ENCODE measurements around the gene SERPINE1.

SERPINE1 gene

DNA sequence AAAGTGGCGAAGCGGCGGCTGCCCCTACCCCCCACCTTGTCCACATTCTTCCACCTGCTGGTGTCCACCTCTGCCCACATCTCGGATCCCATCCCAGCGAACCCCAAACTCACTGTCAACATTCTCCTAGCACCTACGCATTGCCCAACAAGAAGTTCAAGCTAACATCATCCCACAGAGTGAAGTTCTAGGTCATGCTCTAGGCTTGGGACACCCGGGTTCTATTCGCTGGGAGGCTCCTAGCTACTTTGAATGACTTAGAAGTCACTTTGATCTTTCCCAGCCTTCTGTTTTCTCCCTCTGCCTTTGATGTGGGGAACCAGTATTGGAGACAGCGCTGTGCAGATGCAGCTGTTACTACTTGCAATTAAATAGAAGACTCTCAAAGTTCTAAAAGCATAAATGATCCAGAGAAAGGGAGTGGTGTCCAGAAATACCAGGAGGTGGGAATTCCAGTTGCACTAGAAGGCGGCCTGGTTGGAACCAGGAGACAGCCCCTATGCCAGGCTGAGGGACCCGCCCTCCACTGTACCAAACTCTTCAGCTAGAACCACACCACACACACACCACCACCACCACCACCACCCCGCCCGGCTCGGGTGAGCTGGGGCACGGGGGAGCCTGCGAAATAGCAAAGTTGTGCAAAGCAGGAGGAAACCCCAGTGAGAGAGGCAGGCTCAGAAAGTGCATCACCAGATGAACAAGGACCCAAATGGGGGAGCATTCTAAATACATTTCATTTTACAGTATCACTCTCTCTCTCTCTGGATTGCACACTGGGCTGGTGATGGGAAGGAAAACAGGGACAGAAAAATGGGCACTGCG lies 43.9 kb downstream of the SERPINE1 start:
- DNase-seq, result peak in 1 of 2 experiments; percentile 18

DNA sequence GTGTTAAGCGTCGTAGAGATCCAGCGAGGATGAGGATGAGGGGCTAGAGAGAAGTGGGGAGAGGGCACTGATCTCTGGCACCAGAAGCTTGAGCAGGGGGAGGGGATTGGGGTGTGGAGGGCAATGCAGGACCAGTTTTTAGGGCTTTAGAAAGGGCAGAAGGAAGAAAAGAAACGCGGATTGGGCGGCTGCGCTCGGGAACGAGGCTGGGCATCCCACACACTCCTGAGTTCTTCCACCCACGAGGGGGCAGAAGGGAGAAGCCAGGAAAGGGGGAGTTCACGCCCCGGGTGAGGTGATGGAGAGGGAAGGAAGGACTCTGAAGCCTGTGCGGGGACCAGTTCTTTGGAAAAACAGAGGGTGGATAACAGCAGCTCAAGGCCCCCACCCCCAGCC lies 44.5 kb downstream of the SERPINE1 start:
- DNase-seq, result no peak

GRCh38 chr7:101172005-101172853 lies 45.3 kb downstream of the SERPINE1 start:
- no peak for DNase-seq

GRCh38 chr7:101172854-101173751 lies 46.2 kb downstream of the SERPINE1 start:
- DNase-seq, result peak in 1 of 2 experiments; percentile 18

DNA sequence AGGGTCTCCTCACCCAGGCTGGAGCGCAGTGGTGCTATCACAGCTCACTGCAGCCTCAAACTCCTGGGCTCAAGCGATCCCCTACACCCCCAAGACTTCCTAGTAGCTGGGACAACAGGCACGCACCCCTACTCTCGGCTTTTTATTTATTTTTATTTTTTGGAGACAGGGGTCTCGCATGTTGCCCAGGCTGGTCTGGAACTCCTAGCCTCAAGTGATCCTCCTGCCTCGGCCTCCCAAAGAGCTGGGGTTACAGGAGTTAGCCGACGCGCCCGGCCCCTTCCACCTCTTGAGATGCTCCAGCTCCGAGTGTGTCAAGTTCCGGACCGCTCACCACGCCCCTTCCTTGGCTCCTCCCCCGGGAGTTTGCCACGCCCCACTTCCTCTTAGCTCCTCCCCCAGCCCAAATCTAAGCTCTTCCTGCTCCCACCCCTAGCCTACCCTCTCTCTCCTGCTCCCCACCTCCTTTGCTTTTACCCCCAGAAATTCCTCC lies 46.9 kb downstream of the SERPINE1 start:
- DNase-seq, result peak; percentile 49 to 52

- DNase-seq, result no peak
These were observed 47.5 kb downstream of the SERPINE1 start for GRCh38 chr7:101174322-101174854.

DNA sequence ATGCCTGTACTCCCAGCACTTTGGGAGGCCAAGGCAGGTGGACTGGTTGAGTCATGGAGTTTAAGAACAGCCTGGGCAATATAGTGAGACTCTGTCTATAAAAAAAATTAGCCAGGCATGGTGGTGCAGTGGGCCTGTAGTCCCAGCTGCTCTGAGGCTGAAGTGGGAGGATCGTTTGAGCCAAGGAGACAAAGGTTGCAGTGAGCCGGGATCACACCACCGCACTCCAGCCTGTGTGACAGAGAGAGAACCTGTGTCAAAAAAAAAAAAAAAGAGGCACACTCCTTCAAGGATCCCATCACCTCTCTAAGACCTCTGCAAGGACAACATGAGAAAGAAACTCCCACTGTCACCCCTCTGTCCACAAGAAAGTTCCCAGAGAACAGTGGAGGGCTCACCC lies 48.8 kb downstream of the SERPINE1 start:
- DNase-seq, result no peak

DNA sequence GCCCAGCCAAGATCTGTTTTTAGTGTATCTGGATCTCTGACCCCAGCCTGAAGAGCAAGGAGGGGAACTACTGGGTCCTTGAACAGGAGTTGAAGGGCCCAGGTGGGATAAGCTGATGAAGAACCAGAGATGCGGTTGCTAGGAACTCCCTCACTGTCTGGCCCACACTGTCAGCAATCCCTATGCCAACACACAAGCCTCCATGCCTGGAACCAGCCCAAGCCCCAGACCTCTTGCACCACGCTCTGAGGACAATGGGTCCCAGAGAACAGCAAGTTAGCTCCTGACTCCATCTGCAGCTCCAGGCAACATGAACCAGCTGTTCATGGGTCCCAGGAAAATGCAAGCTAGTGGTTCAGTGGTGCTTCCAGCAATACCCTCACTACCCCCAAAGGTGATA lies 50.7 kb downstream of the SERPINE1 start:
- no peak for DNase-seq

DNA sequence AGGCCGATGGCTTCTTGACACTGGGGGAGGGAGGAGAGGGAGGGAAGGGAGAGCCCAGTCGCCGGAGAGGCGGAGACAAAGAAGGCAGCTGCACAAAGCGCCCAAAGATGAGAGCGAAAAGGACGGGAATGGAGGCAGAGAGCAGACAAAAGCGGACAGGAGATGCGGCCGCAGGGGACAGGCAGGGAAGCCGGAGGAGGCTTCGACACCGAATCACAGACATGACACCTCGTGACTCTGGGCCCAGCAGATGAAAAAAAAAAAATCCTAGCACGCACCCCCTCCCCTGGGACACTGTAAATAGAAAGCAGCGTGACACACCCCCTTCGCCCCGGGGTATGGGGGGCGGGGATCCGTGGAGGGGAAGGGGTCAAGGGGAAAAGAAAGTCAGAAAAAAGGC lies 52.2 kb downstream of the SERPINE1 start:
- DNase-seq, result no peak

GRCh38 chr7:101179713-101180112 lies 52.8 kb downstream of the SERPINE1 start:
- no peak for DNase-seq

DNA sequence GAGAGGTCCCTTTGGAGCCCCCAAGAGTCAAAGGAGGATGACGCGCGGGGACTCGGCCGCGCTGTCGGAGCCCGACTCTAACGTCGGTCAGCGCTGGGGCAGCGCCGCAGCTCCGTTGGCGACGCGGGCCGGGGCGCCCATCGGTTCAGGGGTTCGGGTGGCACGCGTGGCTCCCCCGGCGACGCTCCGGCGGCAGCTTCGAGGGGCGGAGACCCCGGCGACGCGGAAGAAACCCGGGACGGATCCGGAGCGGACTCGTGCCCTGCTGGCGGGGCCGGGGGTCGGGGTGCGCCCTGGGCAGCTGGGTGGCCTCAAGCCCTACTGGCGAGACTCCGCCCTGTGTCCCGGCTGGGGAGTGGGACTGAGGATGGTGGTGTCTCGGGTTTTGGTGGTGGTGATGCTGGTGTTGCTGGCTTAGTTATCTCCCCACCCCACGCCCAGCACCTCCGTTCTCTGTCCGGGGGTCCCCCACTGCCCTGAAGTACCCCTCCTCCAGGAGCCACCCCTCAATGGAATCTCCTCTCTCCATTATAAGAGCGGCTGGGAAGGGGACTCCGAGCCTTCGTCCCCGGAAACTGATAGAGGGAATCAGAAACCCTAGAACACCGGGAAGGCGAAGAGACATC lies 53.3 kb downstream of the SERPINE1 start, which contains the start of gene NAT16:
Gene NAT16 (minus strand): TSS at position 164 of the 626 bp plus-strand sequence. CDS start 5,486 bp downstream, outside the sequence.
- no peak for DNase-seq

DNA sequence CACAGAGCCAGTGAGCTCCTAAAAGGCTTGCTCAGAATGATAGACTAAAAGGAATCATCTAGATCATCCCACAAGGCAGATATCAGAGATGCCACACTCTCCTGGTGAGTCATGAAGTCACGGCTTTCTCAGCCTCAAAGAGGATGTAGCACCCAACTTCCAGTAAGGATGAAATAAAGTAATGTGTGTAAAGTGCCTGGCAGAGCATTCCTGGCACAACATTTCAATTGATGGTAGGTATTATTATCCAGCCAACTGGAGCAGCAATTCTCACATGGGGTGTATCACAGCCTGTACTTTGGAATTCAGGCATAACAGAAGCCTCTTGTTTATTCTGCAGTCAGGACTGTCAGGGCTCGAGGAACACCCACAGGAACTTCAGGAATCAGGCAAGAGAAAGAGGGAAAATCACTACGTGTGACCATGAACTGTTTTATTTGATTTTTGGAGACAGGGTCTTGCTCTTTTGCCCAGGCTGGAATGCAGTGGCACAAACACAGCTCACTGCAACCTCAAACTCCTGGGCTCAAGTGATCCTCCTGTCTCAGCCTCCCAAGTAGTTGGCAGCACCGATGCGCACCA lies 58.4 kb downstream of the SERPINE1 start:
- no peak for DNase-seq

- no peak for DNase-seq
These were observed 59.3 kb downstream of the SERPINE1 start for GRCh38 chr7:101186194-101186593.

- DNase-seq, result no peak
These were observed 60.0 kb downstream of the SERPINE1 start for GRCh38 chr7:101186844-101187428.
